Mononuclear cell (primary cell): ENCODE results near the gene PANK2. TPM values are rescaled to one million over a fixed set of nuclear protein-coding genes. Genes with fewer than 3 reads are reported as not detected.
"Not testable (repeated sequence)": the region's sequence is repeated elsewhere in the genome, so short reads cannot be mapped to it uniquely, and the experiment has no call there.

Experiments used
- H3K27me3 ChIP-seq: 2 replicates; pipeline ENCODE4 v1.6.0; 2011; ENCODE audit warnings: low read length, control low read depth; ENCODE audit not compliant: insufficient read depth
- H3K4me1 ChIP-seq: 2 replicates; pipeline ENCODE4 v1.5.1; 2011; ENCODE audit warnings: mild to moderate bottlenecking, low read length, control low read depth; ENCODE audit not compliant: insufficient read depth
- H3K4me3 ChIP-seq: 2 replicates; pipeline ENCODE4 v1.5.1; 2011; ENCODE audit warnings: mild to moderate bottlenecking, low read length, moderate library complexity
- H3K9me3 ChIP-seq: 2 replicates; pipeline ENCODE4 v1.5.1; 2011; ENCODE audit warnings: low read depth, mild to moderate bottlenecking, control low read depth, low read length
- total RNA-seq: library from RNA; depleted of rRNA; stranded (reverse); fragments of >200 nt; gene quantifications from one replicate; pipeline ENCODE4 v1.2.3, GENCODE V29; 2012

The PANK2 gene
- total RNA-seq, 1 donor = 77.3 TPM

DNA sequence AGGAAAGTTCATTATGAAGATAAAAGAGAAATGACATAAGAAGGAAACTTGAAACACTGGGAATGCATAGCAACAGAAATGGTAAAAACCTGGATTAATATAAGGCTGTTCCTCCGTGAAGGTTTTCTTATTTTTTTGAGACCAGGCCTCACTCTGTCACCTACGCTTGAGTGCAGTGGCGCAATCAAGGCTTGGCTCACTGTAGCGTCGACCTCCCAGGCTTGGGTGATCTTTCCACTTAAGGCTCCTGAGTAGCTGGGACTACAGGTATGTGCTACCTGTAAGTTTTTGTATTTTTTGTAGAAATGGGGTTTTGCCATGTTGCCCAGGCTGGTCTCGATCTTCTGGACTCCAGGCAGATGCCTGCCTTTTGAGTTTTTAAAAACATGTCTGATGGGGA, 51.7 kb downstream of the PANK2 start:
- no peaks in the 10 kb centered on the region for H3K27me3 ChIP-seq
- no peak overlapping the region for H3K4me3 ChIP-seq
- H3K4me1 ChIP-seq = no peaks in the 10 kb centered on the region
- no peaks in the 10 kb centered on the region for H3K9me3 ChIP-seq

GRCh38 chr20:3946666-3947065, 57.5 kb downstream of the PANK2 start:
- not testable (repeated sequence) for H3K27me3 ChIP-seq, H3K4me3 ChIP-seq, H3K9me3 ChIP-seq, H3K4me1 ChIP-seq

GRCh38 chr20:3964719-3965118, 75.5 kb downstream of the PANK2 start:
- Histone ChIP-seq H3K4me3 (no peak overlapping the region), H3K9me3 (no peaks in the 10 kb centered on the region), H3K27me3 (no peaks in the 10 kb centered on the region), H3K4me1 (no peaks in the 10 kb centered on the region)

DNA sequence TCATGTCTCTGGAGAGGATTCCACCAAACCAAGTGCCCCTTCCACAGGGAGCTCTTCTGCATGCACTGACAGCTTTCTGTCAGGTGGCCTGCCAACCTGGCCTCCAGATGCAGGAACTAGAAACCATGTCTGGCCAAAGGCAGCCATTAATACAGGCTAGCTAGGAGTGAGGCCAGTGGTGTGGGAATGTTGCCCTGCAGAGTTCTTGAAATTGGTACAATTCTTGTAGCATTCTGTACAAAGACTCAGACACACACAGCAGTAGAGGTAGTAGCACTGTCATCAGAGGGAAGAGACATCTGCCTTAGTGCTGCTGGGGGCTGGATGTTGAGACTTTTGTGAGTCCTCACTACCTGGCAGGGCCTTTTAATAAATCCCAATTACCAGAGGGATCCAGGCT, 77.4 kb downstream of the PANK2 start:
- Histone ChIP-seq H3K4me3 (no peak overlapping the region), H3K4me1 (no peaks in the 10 kb centered on the region)

GRCh38 chr20:3970016-3970415, 80.8 kb downstream of the PANK2 start:
- no peak overlapping the region for H3K4me3 ChIP-seq
- no peaks in the 10 kb centered on the region for H3K9me3 ChIP-seq
- no peaks in the 10 kb centered on the region for H3K27me3 ChIP-seq
- H3K4me1 ChIP-seq = no peaks in the 10 kb centered on the region

More for the DNA sequence above, 77.4 kb downstream of the PANK2 start:
- H3K9me3 ChIP-seq = no peaks in the 10 kb centered on the region
- no peaks in the 10 kb centered on the region for H3K27me3 ChIP-seq

DNA sequence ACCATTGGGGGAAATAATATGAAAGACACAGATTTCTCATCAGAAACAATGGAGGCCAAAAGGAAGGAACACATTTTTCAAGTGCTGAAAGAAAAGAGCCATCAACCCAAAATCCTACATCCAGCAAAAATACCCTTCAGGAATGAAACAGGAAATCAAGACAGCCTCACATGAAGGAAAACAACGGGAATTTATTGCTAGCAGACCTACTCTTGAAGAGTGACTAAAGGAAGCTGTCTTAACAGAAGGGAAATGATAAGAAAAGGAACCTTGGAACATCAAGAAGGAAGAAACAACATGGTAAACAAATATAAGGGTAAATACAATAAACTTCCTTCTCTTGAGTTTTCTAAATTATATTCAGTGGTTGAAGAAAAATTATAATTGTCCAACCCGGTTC, 82.0 kb downstream of the PANK2 start:
- Histone ChIP-seq H3K4me3 (no peak overlapping the region), H3K4me1 (no peaks in the 10 kb centered on the region)

DNA sequence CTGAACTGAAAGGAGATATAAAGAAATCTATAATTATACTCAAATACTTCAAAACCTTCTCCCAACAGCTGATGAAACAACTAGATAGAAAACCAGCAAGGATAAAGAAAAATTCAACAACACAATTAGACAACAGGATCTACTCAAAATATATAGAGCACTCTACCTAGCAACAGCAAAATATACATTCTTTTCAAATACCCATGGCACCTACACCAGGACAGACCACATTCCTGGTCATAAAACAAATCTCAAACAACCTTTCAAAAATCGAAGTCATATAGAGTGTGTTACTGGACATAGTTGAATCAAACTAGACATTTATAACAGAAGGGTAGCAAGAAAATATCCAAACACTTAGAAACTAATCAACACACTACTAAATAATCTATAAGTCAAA, 83.0 kb downstream of the PANK2 start:
- Histone ChIP-seq H3K4me3 (no peak overlapping the region), H3K9me3 (no peaks in the 10 kb centered on the region), H3K27me3 (no peaks in the 10 kb centered on the region), H3K4me1 (no peaks in the 10 kb centered on the region)

More for the DNA sequence above, 82.0 kb downstream of the PANK2 start:
- Histone ChIP-seq H3K9me3 (no peaks in the 10 kb centered on the region), H3K27me3 (no peaks in the 10 kb centered on the region)

- not testable (repeated sequence) for H3K9me3 ChIP-seq, H3K27me3 ChIP-seq, H3K4me3 ChIP-seq, H3K4me1 ChIP-seq
These were observed 83.4 kb downstream of the PANK2 start for GRCh38 chr20:3972631-3973030.

DNA sequence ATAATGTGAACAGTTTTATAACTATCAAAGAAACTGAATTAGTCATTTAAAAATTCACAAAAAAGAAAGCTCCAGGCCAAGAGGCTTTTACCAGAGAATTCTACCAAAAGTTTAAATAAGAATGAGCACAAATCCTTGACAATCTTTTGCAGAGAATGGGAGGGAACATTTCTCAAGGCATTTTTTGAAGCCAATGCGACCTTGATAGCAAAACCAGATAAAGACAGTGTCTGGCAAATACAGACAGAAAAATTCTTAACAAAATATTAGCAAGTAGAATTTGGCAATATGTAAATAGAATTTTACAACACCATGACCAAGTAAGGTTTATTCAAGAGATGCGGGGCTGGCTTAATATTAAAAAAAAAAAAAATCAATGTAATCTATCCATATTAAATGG, 84.5 kb downstream of the PANK2 start:
- Histone ChIP-seq H3K4me3 (no peak overlapping the region), H3K4me1 (no peaks in the 10 kb centered on the region), H3K9me3 (no peaks in the 10 kb centered on the region), H3K27me3 (no peaks in the 10 kb centered on the region)

GRCh38 chr20:3976511-3976910, 87.3 kb downstream of the PANK2 start:
- H3K27me3 ChIP-seq = no peaks in the 10 kb centered on the region
- H3K9me3 ChIP-seq = no peaks in the 10 kb centered on the region
- peaks cover 15% of the 10 kb centered on the region for H3K4me1 ChIP-seq
- H3K4me3 ChIP-seq = no peak overlapping the region

Other genes starting within 250 kb of the PANK2 start
- not detected for gene GFRA4, start 226.0 kb upstream of the PANK2 start, total RNA-seq
- under 0.01 TPM for gene ADAM33, start 207.4 kb upstream of the PANK2 start, total RNA-seq
- 0.73 TPM for gene SIGLEC1, start 176.8 kb upstream of the PANK2 start, total RNA-seq
- gene HSPA12B, start 156.7 kb upstream of the PANK2 start, total RNA-seq = not detected
- 15.5 TPM for gene ADISSP, start 121.6 kb upstream of the PANK2 start, total RNA-seq
- not detected for gene SPEF1, start 107.9 kb upstream of the PANK2 start, total RNA-seq
- 45.5 TPM for gene CENPB, start 102.6 kb upstream of the PANK2 start, total RNA-seq
- gene CDC25B, start 93.1 kb upstream of the PANK2 start, total RNA-seq = 25.2 TPM
- gene AP5S1, start 68.8 kb upstream of the PANK2 start, total RNA-seq = 3.9 TPM
- gene MAVS, start 42.6 kb upstream of the PANK2 start, total RNA-seq = 6.0 TPM
- 8.8 TPM for gene RNF24, start 126.2 kb downstream of the PANK2 start, total RNA-seq